ENCODE data around the gene DCC. TPM values are rescaled to one million over a fixed set of nuclear protein-coding genes. Genes with fewer than 3 reads are reported as not detected.

DCC gene
- polyA plus RNA-seq, 1 of the 3 experiments (the other 2 are of a cell fraction): 0.20 TPM

GRCh38 chr18:53126210-53126609 is 786.2 kb downstream of the DCC start:
- TF ChIP-seq POLR2AphosphoS5 (IDR thresholded peaks at IDR 0.05; ENCODE audit: low read depth, low read length) (no peak), GABPA (IDR thresholded peaks at IDR 0.05; ENCODE audit: low read depth) (no peak), NFIC (IDR thresholded peaks at IDR 0.05; ENCODE audit: borderline replicate concordance) (no peak), CTCF (IDR thresholded peaks at IDR 0.05) (no peak), USF2 (IDR thresholded peaks at IDR 0.05; ENCODE audit: borderline replicate concordance, low read depth, low read length) (no peak), EP300 (IDR thresholded peaks at IDR 0.05; ENCODE audit: borderline replicate concordance in 1 of 2, low read depth in 1 of 2, low read length in 1 of 2) (no peak), ELF1 (IDR thresholded peaks at IDR 0.05) (no peak), GATA2 (CRISPR knock-in tag; IDR thresholded peaks at IDR 0.05) (no peak), TEAD4 (IDR thresholded peaks at IDR 0.05; ENCODE audit: borderline replicate concordance, insufficient read depth) (no peak)
- Histone ChIP-seq H3K4me1 (ENCODE audit: control insufficient read depth in 1 of 2, insufficient read depth in 2 of 2, low read depth in 1 of 2, low read length in 1 of 2) (no peaks in the 10 kb centered on the region), H4K20me1 (ENCODE audit: insufficient read depth) (no peaks in the 10 kb centered on the region), H3K9ac (no peak overlapping the region), H3K4me2 (no peak overlapping the region), H3K27me3 (ENCODE audit: insufficient read depth) (no peaks in the 10 kb centered on the region), H3K9me3 (0 out of 2 replicates have a peak, but pooled peaks cover 3% of the 10 kb centered on the region), H3K79me2 (ENCODE audit: insufficient read depth) (no peaks in the 10 kb centered on the region), H2AFZ (ENCODE audit: low read depth) (no peak overlapping the region), H3K27ac (ENCODE audit: low read depth in 2 of 2, low read length in 1 of 2) (no peak overlapping the region), H3F3A (replicated peaks; ENCODE audit: insufficient read depth) (no peaks in the 10 kb centered on the region), H3K9me2 (no peaks in the 10 kb centered on the region), H3K4me3 (ENCODE audit: low read depth in 2 of 2, low read length in 1 of 2) (no peak overlapping the region), H3K36me3 (replicated peaks in 1 of 2; ENCODE audit: control insufficient read depth in 1 of 2, insufficient read depth in 2 of 2, low read length in 1 of 2) (no peaks in the 10 kb centered on the region)
- 31% methylated on average over 1 of the region's 1 CpG for WGBS (ENCODE audit: low lambda C conversion rate)
- ChIA-PET POLR2A (no interaction called here), CTCF (no interaction called here)
- no peak for DNase-seq

GRCh38 chr18:53131001-53131400 is 791.0 kb downstream of the DCC start:
- H3K27ac ChIP-seq (ENCODE audit: low read depth in 2 of 2, low read length in 1 of 2): no peak overlapping the region
- no peak overlapping the region for H2AFZ ChIP-seq (ENCODE audit: low read depth)
- no peaks in the 10 kb centered on the region for H4K20me1 ChIP-seq (ENCODE audit: insufficient read depth)
- H3K4me3 ChIP-seq (ENCODE audit: low read depth in 2 of 2, low read length in 1 of 2): no peak overlapping the region
- no peaks in the 10 kb centered on the region for H3K27me3 ChIP-seq (ENCODE audit: insufficient read depth)
- H3K9ac ChIP-seq: no peak overlapping the region
- H3F3A ChIP-seq (replicated peaks; ENCODE audit: insufficient read depth): no peaks in the 10 kb centered on the region
- H3K4me2 ChIP-seq: no peak overlapping the region
- no peak for DNase-seq
- no peaks in the 10 kb centered on the region for H3K36me3 ChIP-seq (replicated peaks in 1 of 2; ENCODE audit: control insufficient read depth in 1 of 2, insufficient read depth in 2 of 2, low read length in 1 of 2)
- TF ChIP-seq REST (IDR thresholded peaks at IDR 0.05; ENCODE audit: low read depth, low read length): no peak
- no peak for TF ChIP-seq ELF1 (IDR thresholded peaks at IDR 0.05)
- no peak for TF ChIP-seq EZH2phosphoT487 (IDR thresholded peaks at IDR 0.05; ENCODE audit: borderline replicate concordance, low read depth)
- TF ChIP-seq GABPA (IDR thresholded peaks at IDR 0.05; ENCODE audit: low read depth): no peak
- TF ChIP-seq EP300 (IDR thresholded peaks at IDR 0.05; ENCODE audit: borderline replicate concordance in 1 of 2, low read depth in 1 of 2, low read length in 1 of 2): no peak
- no peak for TF ChIP-seq CTCF (IDR thresholded peaks at IDR 0.05)
- no peak for TF ChIP-seq NFIC (IDR thresholded peaks at IDR 0.05; ENCODE audit: borderline replicate concordance)
- no peak for TF ChIP-seq USF1 (IDR thresholded peaks at IDR 0.05; ENCODE audit: borderline replicate concordance, low read depth)
- no peak for TF ChIP-seq RXRA (IDR thresholded peaks at IDR 0.05; ENCODE audit: borderline replicate concordance, low read depth)
- TF ChIP-seq RAD21 (IDR thresholded peaks at IDR 0.05; ENCODE audit: low read length): no peak
- no peak for TF ChIP-seq SIN3A (IDR thresholded peaks at IDR 0.05; ENCODE audit: borderline replicate concordance, low read depth, low read length)
- TF ChIP-seq SMC3 (IDR thresholded peaks at IDR 0.05; ENCODE audit: low read depth, low read length): no peak
- TF ChIP-seq USF2 (IDR thresholded peaks at IDR 0.05; ENCODE audit: borderline replicate concordance, low read depth, low read length): no peak
- ChIA-PET CTCF (no interaction called here), POLR2A (no interaction called here)
- H3K79me2 ChIP-seq (ENCODE audit: insufficient read depth): no peaks in the 10 kb centered on the region
- H3K9me2 ChIP-seq: no peaks in the 10 kb centered on the region
- H3K9me3 ChIP-seq: no peaks in the 10 kb centered on the region
- H3K4me1 ChIP-seq (ENCODE audit: control insufficient read depth in 1 of 2, insufficient read depth in 2 of 2, low read depth in 1 of 2, low read length in 1 of 2): no peaks in the 10 kb centered on the region
- 32% methylated on average over 1 of the region's 1 CpG for WGBS (ENCODE audit: low lambda C conversion rate)
